ENCODE results near the gene PCDHA3. TPM values are rescaled to one million over a fixed set of nuclear protein-coding genes. Genes with fewer than 3 reads are reported as not detected.
"Not testable (repeated sequence)": the region's sequence is repeated elsewhere in the genome, so short reads cannot be mapped to it uniquely, and the experiment has no call there.

Gene PCDHA3
- total and polyA plus RNA-seq, 2 donors (not counting 1 experiment from before 2014, with no cell fraction given) = 0.89 to 1.2 TPM

- no peak for DNase-seq (ENCODE audit: low read depth in 2 of 2)
- H3K4me3 ChIP-seq (replicated peaks in 1 of 4; ENCODE audit: control extremely low read depth in 1 of 4, insufficient read depth in 1 of 4, low read depth in 3 of 4, low read length in 4 of 4) = peak within 1 kb of the TSS in 1 of 4 experiments; percentile 44
- H3K4me1 ChIP-seq (ENCODE audit: control insufficient read depth, extremely low read depth, insufficient read depth, low read length) = no peaks in the 10 kb centered on the region
- H3K27me3 ChIP-seq (ENCODE audit: control insufficient read depth, insufficient read depth, low read length) = no peaks in the 10 kb centered on the region
- no peaks in the 10 kb centered on the region for H3K9me3 ChIP-seq (ENCODE audit: control insufficient read depth, insufficient read depth, low read depth, low read length)
- no peaks in the 10 kb centered on the region for H4K20me1 ChIP-seq (ENCODE audit: control insufficient read depth, extremely low read depth, insufficient read depth, low read length)
- H3K4me2 ChIP-seq (ENCODE audit: extremely low read depth, insufficient read depth, low read length) = peak within 1 kb of the TSS; percentile 44
- no peak within 1 kb of the TSS for H3K27ac ChIP-seq (ENCODE audit: insufficient read depth, low read length)
- peak within 1 kb of the TSS; percentile 20 for H2AFZ ChIP-seq (ENCODE audit: low read length)
- no peaks in the 10 kb centered on the region for H3K36me3 ChIP-seq (ENCODE audit: control insufficient read depth, insufficient read depth, low read length)
- H3K79me2 ChIP-seq (ENCODE audit: control insufficient read depth, insufficient read depth, low read length) = no peaks in the 10 kb centered on the region
- no peak within 1 kb of the TSS for H3K9ac ChIP-seq (ENCODE audit: insufficient read depth, low read length)
- TF ChIP-seq, protein P1, sequence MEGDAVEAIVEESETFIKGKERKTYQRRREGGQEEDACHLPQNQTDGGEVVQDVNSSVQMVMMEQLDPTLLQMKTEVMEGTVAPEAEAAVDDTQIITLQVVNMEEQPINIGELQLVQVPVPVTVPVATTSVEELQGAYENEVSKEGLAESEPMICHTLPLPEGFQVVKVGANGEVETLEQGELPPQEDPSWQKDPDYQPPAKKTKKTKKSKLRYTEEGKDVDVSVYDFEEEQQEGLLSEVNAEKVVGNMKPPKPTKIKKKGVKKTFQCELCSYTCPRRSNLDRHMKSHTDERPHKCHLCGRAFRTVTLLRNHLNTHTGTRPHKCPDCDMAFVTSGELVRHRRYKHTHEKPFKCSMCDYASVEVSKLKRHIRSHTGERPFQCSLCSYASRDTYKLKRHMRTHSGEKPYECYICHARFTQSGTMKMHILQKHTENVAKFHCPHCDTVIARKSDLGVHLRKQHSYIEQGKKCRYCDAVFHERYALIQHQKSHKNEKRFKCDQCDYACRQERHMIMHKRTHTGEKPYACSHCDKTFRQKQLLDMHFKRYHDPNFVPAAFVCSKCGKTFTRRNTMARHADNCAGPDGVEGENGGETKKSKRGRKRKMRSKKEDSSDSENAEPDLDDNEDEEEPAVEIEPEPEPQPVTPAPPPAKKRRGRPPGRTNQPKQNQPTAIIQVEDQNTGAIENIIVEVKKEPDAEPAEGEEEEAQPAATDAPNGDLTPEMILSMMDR (conservative IDR thresholded peaks at IDR 0.05 in 1 of 2, IDR thresholded peaks at IDR 0.05 in 1 of 2; ENCODE audit: low read depth in 1 of 2, low read length in 2 of 2) = peak; percentile 2 to 30
- no peak for TF ChIP-seq EZH2 (IDR thresholded peaks at IDR 0.05; ENCODE audit: low read length, missing control alignments)
Observed at GRCh38 chr5:140806834-140807775, 6.2 kb downstream of the PCDHA3 start, which contains the start of gene PCDHA4. Gene PCDHA4 (plus strand): TSS chr5:140807068.

DNA sequence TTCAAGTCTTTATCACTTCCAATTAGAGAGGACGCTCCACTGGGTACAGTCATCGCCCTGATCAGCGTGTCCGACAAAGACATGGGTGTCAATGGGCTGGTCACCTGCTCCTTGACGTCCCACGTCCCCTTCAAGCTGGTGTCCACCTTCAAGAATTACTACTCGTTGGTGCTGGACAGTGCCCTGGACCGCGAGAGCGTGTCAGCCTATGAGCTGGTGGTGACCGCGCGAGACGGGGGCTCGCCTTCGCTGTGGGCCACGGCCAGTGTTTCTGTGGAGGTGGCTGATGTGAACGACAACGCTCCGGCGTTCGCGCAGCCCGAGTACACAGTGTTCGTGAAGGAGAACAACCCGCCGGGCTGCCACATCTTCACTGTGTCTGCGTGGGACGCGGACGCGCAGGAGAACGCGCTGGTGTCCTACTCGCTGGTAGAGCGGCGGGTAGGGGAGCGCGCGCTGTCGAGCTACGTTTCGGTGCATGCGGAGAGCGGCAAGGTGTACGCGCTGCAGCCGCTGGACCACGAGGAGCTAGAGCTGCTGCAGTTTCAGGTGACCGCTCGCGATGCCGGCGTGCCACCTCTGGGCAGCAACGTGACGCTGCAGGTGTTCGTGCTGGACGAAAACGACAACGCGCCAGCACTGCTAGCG is 7.5 kb downstream of the PCDHA3 start:
- not testable (repeated sequence) for DNase-seq (ENCODE audit: low read depth in 2 of 2); H4K20me1 ChIP-seq (ENCODE audit: control insufficient read depth, extremely low read depth, insufficient read depth, low read length); H3K79me2 ChIP-seq (ENCODE audit: control insufficient read depth, insufficient read depth, low read length); H3K9me3 ChIP-seq (ENCODE audit: control insufficient read depth, insufficient read depth, low read depth, low read length); H3K36me3 ChIP-seq (ENCODE audit: control insufficient read depth, insufficient read depth, low read length); H3K9ac ChIP-seq (ENCODE audit: insufficient read depth, low read length); H3K27me3 ChIP-seq (ENCODE audit: control insufficient read depth, insufficient read depth, low read length); H2AFZ ChIP-seq (ENCODE audit: low read length); H3K4me3 ChIP-seq (replicated peaks in 1 of 4; ENCODE audit: control extremely low read depth in 1 of 4, insufficient read depth in 1 of 4, low read depth in 3 of 4, low read length in 4 of 4); H3K4me2 ChIP-seq (ENCODE audit: extremely low read depth, insufficient read depth, low read length); H3K27ac ChIP-seq (ENCODE audit: insufficient read depth, low read length); H3K4me1 ChIP-seq (ENCODE audit: control insufficient read depth, extremely low read depth, insufficient read depth, low read length)

DNA sequence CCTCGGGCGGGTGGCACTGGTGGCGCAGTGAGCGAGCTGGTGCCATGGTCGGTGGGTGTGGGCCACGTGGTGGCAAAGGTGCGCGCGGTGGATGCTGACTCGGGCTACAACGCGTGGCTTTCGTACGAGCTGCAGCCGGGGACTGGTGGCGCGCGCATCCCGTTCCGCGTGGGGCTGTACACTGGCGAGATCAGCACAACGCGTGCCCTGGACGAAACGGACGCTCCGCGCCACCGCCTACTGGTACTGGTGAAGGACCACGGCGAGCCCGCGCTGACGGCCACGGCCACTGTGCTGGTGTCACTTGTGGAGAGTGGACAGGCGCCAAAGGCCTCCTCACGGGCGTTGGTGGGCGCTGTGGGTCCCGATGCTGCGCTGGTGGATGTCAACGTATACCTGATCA is 8.0 kb downstream of the PCDHA3 start:
- Histone ChIP-seq H3K9me3 (ENCODE audit: control insufficient read depth, insufficient read depth, low read depth, low read length) (no peaks in the 10 kb centered on the region), H3K36me3 (ENCODE audit: control insufficient read depth, insufficient read depth, low read length) (no peaks in the 10 kb centered on the region), H3K4me3 (replicated peaks in 1 of 4; ENCODE audit: control extremely low read depth in 1 of 4, insufficient read depth in 1 of 4, low read depth in 3 of 4, low read length in 4 of 4) (no peak overlapping the region), H3K4me1 (ENCODE audit: control insufficient read depth, extremely low read depth, insufficient read depth, low read length) (no peaks in the 10 kb centered on the region), H3K79me2 (ENCODE audit: control insufficient read depth, insufficient read depth, low read length) (no peaks in the 10 kb centered on the region), H3K27me3 (ENCODE audit: control insufficient read depth, insufficient read depth, low read length) (no peaks in the 10 kb centered on the region), H4K20me1 (ENCODE audit: control insufficient read depth, extremely low read depth, insufficient read depth, low read length) (no peaks in the 10 kb centered on the region), H3K27ac (ENCODE audit: insufficient read depth, low read length) (no peak overlapping the region), H3K9ac (ENCODE audit: insufficient read depth, low read length) (no peak overlapping the region), H2AFZ (ENCODE audit: low read length) (no peak overlapping the region), H3K4me2 (ENCODE audit: extremely low read depth, insufficient read depth, low read length) (no peak overlapping the region)
- DNase-seq (ENCODE audit: low read depth in 2 of 2) = no peak
- no peak for TF ChIP-seq EZH2 (IDR thresholded peaks at IDR 0.05; ENCODE audit: low read length, missing control alignments)
- TF ChIP-seq, protein P1 (conservative IDR thresholded peaks at IDR 0.05 in 1 of 2, IDR thresholded peaks at IDR 0.05 in 1 of 2; ENCODE audit: low read depth in 1 of 2, low read length in 2 of 2) = no peak

Data from fibroblast of lung (primary cell).